ENCODE data around the gene NCAM1. TPM values are rescaled to one million over a fixed set of nuclear protein-coding genes. Genes with fewer than 3 reads are reported as not detected.

The NCAM1 gene
- polyA plus RNA-seq, 2 of the 4 experiments (the other 2 are of a cell fraction): 0.01 to 0.12 TPM

DNA sequence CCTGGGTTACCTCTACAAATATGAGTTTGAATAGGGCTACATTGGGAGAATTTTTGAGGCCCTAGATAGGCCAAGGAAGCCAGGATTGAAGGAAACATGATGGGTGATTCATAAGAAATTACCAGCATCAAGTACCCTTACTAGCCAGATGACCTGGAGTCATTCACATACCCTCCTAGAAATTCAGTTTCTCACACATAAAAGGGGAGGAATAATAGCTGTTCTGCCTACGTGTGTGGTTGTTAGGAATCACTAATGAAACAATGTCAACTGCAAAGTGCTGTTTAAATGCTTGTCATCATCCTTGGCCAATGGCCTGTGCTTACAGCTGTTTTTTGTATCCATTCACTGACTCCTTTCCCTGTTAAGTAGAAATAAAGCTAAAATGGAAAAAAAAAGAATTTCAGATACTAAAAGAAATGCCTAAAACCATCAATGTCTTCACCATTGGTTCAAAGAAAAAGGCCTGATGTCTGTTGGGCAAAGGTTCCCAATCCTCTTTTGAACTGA, 114.4 kb downstream of the NCAM1 start:
- POLR2A ChIA-PET: no interaction called here
- no peak for DNase-seq (ENCODE audit: low read depth in 1 of 2, low spot score in 1 of 2)
- no peak for TF ChIP-seq RCOR1 (IDR thresholded peaks at IDR 0.05; ENCODE audit: low read depth, low read length)
- TF ChIP-seq RAD21 (conservative IDR thresholded peaks at IDR 0.05 in 1 of 2, IDR thresholded peaks at IDR 0.05 in 1 of 2): no peak
- TF ChIP-seq FOSB (CRISPR knock-in tag; IDR thresholded peaks at IDR 0.05): no peak
- TF ChIP-seq CHD4 (IDR thresholded peaks at IDR 0.05; ENCODE audit: borderline replicate concordance): no peak
- no peak for TF ChIP-seq EHF (CRISPR knock-in tag; IDR thresholded peaks at IDR 0.05)
- TF ChIP-seq HOXB5 (CRISPR knock-in tag; IDR thresholded peaks at IDR 0.05): no peak
- no peak for TF ChIP-seq MAZ (IDR thresholded peaks at IDR 0.05; ENCODE audit: borderline replicate concordance, low read depth, low read length)
- TF ChIP-seq, protein P1, sequence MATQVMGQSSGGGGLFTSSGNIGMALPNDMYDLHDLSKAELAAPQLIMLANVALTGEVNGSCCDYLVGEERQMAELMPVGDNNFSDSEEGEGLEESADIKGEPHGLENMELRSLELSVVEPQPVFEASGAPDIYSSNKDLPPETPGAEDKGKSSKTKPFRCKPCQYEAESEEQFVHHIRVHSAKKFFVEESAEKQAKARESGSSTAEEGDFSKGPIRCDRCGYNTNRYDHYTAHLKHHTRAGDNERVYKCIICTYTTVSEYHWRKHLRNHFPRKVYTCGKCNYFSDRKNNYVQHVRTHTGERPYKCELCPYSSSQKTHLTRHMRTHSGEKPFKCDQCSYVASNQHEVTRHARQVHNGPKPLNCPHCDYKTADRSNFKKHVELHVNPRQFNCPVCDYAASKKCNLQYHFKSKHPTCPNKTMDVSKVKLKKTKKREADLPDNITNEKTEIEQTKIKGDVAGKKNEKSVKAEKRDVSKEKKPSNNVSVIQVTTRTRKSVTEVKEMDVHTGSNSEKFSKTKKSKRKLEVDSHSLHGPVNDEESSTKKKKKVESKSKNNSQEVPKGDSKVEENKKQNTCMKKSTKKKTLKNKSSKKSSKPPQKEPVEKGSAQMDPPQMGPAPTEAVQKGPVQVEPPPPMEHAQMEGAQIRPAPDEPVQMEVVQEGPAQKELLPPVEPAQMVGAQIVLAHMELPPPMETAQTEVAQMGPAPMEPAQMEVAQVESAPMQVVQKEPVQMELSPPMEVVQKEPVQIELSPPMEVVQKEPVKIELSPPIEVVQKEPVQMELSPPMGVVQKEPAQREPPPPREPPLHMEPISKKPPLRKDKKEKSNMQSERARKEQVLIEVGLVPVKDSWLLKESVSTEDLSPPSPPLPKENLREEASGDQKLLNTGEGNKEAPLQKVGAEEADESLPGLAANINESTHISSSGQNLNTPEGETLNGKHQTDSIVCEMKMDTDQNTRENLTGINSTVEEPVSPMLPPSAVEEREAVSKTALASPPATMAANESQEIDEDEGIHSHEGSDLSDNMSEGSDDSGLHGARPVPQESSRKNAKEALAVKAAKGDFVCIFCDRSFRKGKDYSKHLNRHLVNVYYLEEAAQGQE (IDR thresholded peaks at IDR 0.05): no peak
- no peak for TF ChIP-seq RARB (CRISPR knock-in tag; IDR thresholded peaks at IDR 0.05)
- no peak for TF ChIP-seq TFCP2L1 (CRISPR knock-in tag; IDR thresholded peaks at IDR 0.05)
- TF ChIP-seq, protein P2, sequence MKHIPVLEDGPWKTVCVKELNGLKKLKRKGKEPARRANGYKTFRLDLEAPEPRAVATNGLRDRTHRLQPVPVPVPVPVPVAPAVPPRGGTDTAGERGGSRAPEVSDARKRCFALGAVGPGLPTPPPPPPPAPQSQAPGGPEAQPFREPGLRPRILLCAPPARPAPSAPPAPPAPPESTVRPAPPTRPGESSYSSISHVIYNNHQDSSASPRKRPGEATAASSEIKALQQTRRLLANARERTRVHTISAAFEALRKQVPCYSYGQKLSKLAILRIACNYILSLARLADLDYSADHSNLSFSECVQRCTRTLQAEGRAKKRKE (CRISPR knock-in tag; IDR thresholded peaks at IDR 0.05; ENCODE audit: low read depth): no peak
- no peak for TF ChIP-seq BHLHE40 (IDR thresholded peaks at IDR 0.05; ENCODE audit: low read depth, low read length)
- TF ChIP-seq, protein P3, sequence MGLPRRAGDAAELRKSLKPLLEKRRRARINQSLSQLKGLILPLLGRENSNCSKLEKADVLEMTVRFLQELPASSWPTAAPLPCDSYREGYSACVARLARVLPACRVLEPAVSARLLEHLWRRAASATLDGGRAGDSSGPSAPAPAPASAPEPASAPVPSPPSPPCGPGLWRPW (IDR thresholded peaks at IDR 0.05): no peak
- no peak for TF ChIP-seq CEBPB (IDR thresholded peaks at IDR 0.05)
- TF ChIP-seq ZNF302 (CRISPR knock-in tag; IDR thresholded peaks at IDR 0.05): no peak
- TF ChIP-seq, protein P4, sequence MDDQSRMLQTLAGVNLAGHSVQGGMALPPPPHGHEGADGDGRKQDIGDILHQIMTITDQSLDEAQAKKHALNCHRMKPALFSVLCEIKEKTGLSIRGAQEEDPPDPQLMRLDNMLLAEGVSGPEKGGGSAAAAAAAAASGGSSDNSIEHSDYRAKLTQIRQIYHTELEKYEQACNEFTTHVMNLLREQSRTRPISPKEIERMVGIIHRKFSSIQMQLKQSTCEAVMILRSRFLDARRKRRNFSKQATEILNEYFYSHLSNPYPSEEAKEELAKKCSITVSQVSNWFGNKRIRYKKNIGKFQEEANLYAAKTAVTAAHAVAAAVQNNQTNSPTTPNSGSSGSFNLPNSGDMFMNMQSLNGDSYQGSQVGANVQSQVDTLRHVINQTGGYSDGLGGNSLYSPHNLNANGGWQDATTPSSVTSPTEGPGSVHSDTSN (IDR thresholded peaks at IDR 0.05): no peak
- no peak for TF ChIP-seq FOXS1 (CRISPR knock-in tag; IDR thresholded peaks at IDR 0.05)
- no peaks in the 10 kb centered on the region for H3K4me1 ChIP-seq
- no peak overlapping the region for H3K27ac ChIP-seq
- FAIRE-seq: no peak
- H3K4me3 ChIP-seq: no peak overlapping the region
- no peak overlapping the region for H3K4me2 ChIP-seq
- CTCF ChIA-PET: no interaction called here
- H3K9me3 ChIP-seq: no peaks in the 10 kb centered on the region
- WGBS (ENCODE audit: missing lambda C conversion rate): 0% methylated on average over 1 of the region's 1 CpG
- ATAC-seq: no peak

DNA sequence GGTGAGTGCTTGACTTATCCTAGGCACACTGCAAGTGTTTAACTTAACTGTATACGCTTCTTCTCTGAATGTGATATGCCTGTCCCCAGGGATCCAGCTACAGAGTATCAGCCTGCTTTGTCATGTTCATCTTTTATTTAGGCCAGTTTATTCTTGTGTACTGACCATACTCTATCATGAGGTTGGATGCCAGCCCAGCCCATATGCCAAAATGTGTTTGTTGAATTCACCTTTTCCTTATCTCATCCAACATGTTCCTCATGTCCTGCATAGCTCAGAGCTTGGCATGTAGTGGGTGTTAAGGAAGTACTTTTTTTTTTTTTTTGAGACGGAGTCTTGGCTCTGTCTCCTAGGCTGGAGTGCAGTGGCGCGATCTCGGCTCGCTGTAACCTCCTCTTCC, 116.2 kb downstream of the NCAM1 start:
- H3K4me3 ChIP-seq: no peak overlapping the region
- CTCF ChIA-PET: no interaction called here
- H3K27ac ChIP-seq: no peak overlapping the region
- no peaks in the 10 kb centered on the region for H3K9me3 ChIP-seq
- DNase-seq (ENCODE audit: low read depth in 1 of 2, low spot score in 1 of 2) (no peak), FAIRE-seq (no peak), ATAC-seq (no peak)
- TF ChIP-seq JUN (IDR thresholded peaks at IDR 0.05): no peak
- TF ChIP-seq CHD4 (IDR thresholded peaks at IDR 0.05; ENCODE audit: borderline replicate concordance): no peak
- no peak for TF ChIP-seq ZSCAN20 (CRISPR knock-in tag; IDR thresholded peaks at IDR 0.05)
- no peak for TF ChIP-seq RFX5 (IDR thresholded peaks at IDR 0.05)
- no peak for TF ChIP-seq TFCP2L1 (CRISPR knock-in tag; IDR thresholded peaks at IDR 0.05)
- TF ChIP-seq, protein P5, sequence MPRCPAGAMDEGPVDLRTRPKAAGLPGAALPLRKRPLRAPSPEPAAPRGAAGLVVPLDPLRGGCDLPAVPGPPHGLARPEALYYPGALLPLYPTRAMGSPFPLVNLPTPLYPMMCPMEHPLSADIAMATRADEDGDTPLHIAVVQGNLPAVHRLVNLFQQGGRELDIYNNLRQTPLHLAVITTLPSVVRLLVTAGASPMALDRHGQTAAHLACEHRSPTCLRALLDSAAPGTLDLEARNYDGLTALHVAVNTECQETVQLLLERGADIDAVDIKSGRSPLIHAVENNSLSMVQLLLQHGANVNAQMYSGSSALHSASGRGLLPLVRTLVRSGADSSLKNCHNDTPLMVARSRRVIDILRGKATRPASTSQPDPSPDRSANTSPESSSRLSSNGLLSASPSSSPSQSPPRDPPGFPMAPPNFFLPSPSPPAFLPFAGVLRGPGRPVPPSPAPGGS (IDR thresholded peaks at IDR 0.05): no peak
- no peak for TF ChIP-seq PHF8 (IDR thresholded peaks at IDR 0.05; ENCODE audit: borderline replicate concordance, low read depth)
- TF ChIP-seq HOXB5 (CRISPR knock-in tag; IDR thresholded peaks at IDR 0.05): no peak
- TF ChIP-seq EHF (CRISPR knock-in tag; IDR thresholded peaks at IDR 0.05): no peak
- no peak for TF ChIP-seq EP300 (IDR thresholded peaks at IDR 0.05)
- TF ChIP-seq FOSB (CRISPR knock-in tag; IDR thresholded peaks at IDR 0.05): no peak
- TF ChIP-seq, protein P6, sequence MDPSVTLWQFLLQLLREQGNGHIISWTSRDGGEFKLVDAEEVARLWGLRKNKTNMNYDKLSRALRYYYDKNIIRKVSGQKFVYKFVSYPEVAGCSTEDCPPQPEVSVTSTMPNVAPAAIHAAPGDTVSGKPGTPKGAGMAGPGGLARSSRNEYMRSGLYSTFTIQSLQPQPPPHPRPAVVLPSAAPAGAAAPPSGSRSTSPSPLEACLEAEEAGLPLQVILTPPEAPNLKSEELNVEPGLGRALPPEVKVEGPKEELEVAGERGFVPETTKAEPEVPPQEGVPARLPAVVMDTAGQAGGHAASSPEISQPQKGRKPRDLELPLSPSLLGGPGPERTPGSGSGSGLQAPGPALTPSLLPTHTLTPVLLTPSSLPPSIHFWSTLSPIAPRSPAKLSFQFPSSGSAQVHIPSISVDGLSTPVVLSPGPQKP (IDR thresholded peaks at IDR 0.05; ENCODE audit: low read depth, low read length): no peak
- no peak for TF ChIP-seq FOXS1 (CRISPR knock-in tag; IDR thresholded peaks at IDR 0.05)
- no peak for TF ChIP-seq CEBPB (IDR thresholded peaks at IDR 0.05)
- TF ChIP-seq ZFP36 (IDR thresholded peaks at IDR 0.05; ENCODE audit: borderline replicate concordance, partially characterized antibody): no peak
- TF ChIP-seq, protein P2 (CRISPR knock-in tag; IDR thresholded peaks at IDR 0.05; ENCODE audit: low read depth): no peak
- POLR2A ChIA-PET: no interaction called here
- H3K4me2 ChIP-seq: no peak overlapping the region
- WGBS (ENCODE audit: missing lambda C conversion rate): 62% methylated on average over 6 of the region's 6 CpGs
- H3K4me1 ChIP-seq: no peaks in the 10 kb centered on the region

Data from A549 (cell line).